Fibroblast of peridontal ligament (primary cell): ENCODE measurements around the gene EPO.

ENCODE experiments used
- DNase-seq: peaks from one replicate; pipeline ENCODE4 v3.0.0-alpha.2; 2010; ENCODE audit errors: extremely low read depth

The EPO gene

DNA sequence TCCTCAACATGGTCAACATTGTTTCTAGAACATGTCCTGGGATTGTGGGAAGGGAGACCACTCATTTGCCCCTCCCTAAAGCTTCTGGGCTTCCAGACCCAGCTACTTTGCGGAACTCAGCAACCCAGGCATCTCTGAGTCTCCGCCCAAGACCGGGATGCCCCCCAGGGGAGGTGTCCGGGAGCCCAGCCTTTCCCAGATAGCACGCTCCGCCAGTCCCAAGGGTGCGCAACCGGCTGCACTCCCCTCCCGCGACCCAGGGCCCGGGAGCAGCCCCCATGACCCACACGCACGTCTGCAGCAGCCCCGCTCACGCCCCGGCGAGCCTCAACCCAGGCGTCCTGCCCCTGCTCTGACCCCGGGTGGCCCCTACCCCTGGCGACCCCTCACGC lies at the start of gene EPO:
EPO (plus strand) TSS at position 190 of the 392 bp plus-strand sequence. CDS start 513 bp downstream, outside the sequence.
- no peak for DNase-seq

DNA sequence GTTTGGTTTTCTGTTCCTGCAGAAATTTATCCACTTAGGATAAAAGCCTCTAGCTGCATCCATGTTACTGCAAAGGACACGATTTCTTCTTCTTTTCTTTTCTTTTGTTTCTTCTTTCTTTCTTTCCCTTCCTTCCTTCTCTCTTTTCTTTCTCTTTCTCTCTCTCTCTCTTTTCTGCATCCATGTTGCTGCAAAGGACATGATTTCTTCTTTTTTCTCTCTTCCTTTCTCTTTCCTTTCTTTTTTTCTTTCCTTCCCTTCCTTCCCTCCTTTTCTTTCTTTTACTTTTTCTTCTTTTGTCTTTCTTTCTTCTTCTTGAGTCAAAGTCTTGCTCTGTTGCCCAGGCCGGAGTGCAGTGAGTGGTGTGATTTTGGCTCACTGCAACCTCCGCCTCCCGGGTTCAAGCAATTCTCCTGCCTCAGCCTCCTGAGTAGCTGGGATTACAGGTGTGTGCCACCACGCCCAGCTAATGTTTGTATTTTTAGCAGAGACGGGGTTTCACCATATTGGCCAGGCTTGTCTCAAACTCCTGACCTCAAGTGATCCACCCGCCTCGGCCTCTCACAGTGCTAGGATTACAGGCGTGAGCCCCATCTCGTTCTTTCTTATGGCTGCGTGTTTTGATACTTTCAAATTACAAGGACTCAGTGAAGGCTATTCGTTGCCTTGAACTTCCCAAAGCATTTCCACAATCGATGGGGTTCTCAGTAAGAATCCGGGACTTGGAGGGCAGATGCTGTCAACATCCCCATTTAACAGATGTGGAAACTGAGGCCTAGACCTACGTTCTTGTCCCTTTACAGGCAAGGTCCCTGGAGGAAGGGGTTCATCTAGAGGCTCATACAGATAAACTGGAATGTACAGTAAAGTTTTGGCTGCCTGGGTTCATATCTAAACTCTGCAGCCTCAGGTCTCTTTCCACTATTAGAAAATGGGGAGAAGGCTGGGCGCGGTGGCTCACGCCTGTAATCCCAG lies 48.6 kb upstream of the EPO start:
- DNase-seq, result no peak

DNA sequence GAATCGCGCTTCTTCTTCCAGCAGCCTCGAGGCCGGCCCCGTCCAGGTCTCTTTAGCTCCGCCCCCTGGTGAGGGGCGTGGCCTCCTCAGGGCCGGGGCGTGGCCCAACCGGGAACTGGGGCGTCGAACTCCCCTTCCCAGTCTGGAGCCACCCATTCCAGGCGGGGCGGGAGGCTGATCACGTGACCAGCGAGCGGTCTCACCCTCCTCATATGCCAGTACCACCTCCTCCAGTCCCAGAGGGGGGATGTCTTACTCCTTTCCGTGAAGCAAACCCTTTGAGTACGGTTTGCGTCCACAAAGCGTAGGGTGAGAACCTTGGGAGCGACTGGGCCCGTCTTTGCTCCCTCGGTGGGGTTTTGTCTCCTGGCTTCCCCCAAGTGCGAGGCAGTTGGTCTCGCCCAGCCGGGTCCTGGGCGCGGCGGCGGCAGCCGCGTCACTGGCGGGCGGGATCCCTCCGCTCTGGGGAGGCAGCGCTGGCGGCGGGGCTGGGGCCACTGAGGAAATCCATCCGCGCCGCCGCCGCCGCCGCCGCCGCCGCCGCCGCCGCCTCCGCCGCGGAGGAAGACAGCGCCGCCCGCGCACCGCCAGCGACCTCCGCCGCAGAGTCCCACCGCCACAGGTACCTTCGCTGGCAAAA lies 46.8 kb upstream of the EPO start, which contains the start of gene GNB2:
GNB2 (plus strand) TSS at position 439 of the 640 bp plus-strand sequence. CDS start 2,526 bp downstream, outside the sequence.
- DNase-seq, result peak; percentile 99

DNA sequence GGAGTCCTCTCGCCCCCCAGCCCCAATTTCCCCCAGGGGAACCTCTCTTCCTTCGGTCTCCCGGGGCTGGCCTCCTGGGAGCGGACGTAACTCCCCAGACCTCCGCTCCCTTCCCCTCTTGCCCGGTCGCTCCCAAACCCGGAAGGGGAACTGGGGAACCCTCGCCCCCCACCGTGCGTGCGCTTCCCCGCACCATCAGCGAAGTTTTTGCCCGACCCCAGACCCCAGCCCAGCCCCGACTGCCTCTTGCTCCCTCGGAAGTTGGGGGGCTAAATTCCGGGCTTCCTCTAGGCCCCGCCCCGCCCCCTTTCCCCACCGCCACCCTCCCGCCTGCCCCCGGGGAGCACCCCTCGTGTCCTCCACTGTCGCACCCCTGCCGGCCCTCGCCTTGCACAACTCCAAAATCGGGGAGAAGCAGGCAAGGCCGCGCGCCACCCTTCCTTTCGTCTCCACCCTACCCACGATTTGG lies 46.3 kb upstream of the EPO start:
- DNase-seq, result peak; percentile 19

DNA sequence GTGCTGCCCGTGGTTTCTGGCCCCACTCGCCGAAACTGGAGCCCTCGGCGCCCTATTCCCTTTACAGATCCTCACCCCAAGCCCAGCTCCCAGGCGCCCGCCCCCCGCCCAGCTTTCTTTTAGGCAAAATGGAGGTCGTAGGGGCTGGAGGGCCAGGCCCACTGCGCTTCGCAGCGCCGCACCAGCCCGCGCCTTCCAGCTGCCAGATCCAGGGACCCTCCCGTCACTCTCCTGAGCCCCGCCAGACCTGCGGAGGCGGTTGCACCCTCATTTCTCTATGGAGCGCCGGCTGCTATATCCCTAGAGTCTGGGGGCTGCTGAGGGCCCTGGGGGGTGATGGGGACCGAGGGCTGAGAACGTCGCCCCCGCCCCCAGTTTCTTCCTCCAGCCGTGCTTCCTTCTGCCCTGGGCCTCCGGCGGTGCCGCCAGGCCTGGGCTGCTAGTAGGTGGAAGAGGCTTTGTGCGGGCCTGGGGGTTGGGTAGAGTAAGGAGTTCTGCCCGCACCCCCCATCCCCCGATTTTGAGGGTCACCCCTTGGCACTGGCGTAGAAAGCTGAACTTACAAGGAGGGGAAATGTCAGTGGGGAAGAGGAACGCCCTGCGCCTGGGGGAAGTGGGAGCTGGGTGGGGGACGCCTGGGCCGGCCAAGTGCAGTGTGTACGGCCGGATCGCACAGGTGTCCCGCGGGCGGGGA lies 45.7 kb upstream of the EPO start:
- no peak for DNase-seq

DNA sequence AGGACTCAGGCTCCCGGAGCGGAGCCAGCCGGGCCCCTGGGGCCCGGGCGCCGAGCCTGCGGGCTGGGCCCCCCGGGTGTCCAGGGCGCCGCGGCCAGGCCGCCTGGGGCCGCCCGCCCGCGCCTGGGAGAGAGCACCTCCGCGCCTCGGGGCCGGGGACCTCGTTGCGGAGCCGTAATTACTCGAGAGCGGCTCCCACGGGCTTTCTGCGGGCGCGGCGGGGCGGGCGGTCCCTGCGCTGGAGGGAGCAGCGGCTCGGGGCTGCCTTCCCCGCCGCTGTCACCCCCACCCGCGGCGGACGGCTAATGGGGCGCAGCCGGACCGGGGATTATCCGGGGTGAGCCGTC lies 45.2 kb upstream of the EPO start:
- no peak for DNase-seq

DNA sequence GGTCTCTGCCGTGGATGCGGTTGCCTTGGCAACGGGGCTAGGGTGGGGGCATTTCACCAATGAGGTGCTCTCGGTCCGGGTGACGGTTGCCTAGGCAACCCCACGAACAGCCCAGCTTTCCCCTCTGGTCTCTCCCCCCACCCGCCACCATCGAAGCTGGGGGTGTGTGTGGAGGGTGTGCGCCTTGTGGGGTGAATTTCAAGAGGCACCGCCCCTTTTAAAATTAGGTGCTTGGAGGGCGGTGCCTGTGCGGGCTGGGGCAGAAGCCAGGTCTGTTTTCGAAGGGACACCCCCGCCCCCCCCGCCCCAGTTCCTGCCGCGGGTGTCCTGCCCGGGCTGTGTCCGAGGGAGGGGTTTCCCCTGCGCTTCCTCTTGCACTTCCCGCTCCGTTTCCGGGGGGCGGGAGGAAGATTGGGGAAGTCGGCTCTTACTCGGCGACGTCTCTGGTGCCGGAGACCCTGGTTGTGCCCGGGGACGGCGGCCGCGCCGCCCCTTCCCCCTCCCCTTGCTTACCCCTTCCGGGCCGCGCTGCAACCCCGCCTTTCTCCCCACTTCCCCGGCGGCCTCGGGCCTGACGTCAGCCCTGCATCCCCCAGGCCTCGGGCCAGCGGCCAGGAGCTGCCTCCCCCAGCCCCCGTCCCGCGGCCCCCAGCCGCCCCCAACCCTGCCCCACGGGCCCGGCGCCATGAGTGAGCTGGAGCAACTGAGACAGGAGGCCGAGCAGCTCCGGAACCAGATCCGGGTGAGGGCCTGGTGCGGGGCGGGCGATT lies 44.5 kb upstream of the EPO start:
- peak; percentile 46 for DNase-seq

DNA sequence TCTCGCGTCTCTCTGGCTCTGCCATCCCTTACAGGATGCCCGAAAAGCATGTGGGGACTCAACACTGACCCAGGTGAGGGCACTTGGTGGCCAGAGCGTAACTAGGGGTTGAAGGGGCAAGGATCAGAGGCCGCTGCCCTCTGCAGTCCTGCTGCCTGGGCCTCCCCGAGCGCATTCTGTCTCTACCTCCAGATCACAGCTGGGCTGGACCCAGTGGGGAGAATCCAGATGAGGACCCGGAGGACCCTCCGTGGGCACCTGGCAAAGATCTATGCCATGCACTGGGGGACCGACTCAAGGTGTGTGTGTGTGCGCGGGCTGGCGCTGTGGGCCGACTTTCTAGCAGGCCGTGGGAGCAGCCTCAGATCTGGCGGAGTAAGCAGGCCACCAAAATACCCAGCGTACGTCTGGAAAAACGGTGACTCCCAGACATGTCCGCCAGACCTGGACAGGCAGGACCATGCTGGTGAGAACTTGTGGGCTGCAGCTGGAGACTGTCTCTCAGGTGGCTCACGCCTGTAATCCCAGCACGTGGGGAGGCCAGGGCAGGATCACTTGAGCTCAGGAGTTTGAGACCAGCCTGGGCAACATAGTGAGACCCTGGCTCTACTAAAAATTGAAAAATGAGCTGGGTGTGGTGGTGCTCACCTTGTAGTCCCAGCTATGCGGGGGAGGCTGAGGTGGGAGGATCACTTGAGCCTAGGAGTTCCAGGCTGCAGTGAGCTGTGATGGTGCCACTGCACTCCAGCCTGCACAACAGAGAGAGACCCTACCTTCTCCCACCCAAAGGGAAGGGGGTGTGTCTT lies 43.6 kb upstream of the EPO start:
- DNase-seq, result no peak

DNA sequence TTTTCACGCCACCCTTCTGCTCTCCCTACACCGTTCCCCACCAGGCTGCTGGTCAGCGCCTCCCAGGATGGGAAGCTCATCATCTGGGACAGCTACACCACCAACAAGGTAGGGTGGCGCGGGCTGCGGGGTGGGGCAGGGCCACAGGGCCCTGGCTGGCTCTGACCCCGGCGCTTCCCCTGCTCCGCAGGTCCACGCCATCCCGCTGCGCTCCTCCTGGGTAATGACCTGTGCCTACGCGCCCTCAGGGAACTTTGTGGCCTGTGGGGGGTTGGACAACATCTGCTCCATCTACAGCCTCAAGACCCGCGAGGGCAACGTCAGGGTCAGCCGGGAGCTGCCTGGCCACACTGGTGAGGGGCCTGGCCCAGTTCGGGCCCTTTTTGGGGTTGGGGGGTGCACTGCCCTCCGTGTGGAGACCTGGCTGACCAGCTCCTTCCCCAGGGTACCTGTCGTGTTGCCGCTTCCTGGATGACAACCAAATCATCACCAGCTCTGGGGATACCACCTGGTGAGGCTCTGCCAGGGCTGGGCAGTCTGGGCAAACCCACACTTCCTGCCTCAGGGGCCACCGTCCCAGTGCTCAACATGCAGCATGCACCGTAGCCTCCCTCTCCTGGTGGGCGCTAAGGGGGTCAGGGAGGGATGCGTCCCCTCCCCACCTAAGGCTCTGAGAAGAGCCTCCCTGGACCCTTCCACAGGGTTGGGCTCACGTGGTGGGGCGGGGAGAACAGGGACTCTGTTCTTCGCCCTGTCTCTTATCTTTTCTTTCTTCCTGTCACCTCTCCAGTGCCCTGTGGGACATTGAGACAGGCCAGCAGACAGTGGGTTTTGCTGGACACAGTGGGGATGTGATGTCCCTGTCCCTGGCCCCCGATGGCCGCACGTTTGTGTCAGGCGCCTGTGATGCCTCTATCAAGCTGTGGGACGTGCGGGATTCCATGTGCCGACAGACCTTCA lies 42.7 kb upstream of the EPO start:
- DNase-seq, result no peak

DNA sequence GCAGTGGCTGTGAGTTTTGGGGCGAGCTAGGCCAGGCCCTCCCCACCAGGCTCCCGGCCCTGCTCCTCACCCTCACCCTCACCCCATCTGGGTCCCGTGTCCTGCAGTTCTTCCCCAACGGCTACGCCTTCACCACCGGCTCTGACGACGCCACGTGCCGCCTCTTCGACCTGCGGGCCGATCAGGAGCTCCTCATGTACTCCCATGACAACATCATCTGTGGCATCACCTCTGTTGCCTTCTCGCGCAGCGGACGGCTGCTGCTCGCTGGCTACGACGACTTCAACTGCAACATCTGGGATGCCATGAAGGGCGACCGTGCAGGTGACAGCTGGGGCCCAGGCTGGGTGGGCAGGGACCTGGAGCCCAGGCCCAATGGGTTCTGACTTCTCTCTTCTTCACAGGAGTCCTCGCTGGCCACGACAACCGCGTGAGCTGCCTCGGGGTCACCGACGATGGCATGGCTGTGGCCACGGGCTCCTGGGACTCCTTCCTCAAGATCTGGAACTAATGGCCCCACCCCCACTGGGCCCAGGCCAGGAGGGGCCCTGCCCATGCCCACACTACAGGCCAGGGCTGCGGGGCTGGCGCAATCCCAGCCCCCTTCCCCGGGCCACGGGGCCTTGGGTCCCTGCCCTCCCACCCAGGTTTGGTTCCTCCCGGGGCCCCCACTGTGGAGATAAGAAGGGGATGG lies 41.8 kb upstream of the EPO start:
- no peak for DNase-seq

DNA sequence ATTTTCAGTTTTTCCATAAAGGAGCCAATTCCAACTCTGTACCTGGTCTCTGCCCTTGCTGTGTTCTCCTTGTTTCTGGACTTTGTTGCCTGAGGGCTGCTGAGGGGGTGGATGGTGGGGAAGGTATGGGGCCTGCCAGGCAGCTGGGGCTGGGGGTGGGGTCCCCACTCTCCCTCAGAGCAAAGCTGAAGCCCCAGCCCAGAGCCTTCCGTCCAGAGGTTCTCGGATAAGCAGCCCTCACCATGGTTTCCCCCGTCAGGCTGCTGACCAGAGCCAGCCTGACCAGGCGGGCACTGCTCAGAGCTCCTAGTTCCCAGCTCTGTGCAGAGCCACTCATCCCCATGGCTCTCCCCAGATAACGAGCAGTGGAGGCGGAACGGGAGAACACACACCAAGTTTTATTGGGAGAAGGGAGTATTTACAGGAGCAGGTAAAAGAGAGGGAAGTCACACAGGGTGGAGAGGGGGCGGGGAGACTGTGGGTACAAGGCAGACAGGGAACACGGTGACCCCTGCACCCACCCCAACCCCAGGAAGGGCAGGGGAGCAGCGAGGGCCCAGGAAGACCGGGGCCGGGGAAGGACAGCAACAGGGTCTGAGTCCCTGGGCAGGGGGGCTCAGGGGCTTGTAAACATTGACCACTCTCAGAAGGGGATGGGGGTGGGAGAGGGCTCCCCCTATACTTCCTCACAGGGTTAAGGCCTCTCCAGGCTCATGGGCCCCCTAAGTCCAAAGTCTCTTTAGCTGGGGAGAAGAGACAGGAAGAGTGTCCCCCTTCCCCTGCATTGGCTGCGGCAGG lies 40.9 kb upstream of the EPO start:
- no peak for DNase-seq

DNA sequence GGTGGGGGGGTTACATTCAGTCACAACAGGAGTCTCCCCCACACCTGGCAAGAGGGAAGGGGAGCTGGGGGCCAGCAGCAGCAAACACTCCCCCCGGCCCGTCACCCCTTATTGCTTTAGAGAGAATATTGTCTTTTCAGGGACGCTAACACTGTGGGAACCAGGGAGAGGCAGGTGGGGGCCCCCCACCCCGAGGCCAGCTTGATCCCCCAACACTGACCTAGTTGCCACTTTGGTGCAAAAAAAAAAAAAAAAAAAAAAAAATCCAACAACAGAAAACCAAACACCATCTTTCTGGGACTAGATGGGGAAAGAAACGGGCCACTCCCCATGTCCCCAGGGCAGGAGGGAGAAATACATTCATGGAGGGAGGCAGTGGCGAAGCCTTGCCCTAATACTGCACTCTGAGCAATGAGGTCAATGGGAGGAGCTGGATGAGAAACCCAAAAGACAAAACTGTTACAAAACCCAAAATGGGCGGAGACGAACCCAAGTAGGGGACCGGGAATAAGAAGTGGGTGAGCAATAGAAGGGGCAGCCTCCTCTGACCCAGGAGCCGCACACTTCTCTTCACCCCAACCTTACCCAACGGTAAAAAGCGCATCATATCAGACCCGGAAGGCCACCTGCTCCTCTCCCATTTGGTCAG lies 40.2 kb upstream of the EPO start:
- peak; percentile 50 for DNase-seq

DNA sequence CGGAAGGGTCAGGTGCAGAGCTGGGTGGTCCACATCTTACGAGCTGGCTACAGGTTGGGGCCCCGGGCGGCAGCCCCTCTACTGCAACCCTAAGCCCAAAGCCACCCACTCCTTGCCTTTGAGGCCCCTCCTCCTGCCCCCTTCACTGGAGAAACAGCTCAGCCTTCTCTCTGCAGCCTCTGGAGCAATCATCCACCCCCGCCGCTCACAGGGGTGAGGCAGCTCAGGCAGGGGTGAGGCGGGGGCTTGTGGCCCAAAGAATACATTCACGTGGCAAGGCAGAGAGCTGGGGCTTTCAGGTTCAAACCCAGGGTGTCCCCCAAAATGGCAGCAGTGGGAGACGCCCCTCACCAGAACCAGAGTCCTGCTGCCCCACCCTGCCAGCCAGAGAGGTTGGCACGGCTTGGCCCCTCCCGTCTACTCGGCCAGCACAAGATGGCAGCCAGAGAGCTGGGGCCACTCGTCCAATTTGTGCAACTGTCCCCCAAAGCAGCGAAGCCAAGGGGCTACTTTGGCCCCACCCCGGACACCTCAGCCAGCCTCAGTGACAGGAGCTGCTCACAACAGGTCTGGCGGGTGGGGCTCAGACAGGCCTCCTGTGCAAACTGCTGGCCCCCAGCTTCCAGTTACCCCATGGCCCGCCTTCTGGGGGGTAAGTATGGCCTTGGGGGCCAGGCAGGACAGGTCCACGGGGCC lies 39.5 kb upstream of the EPO start:
- DNase-seq, result no peak

DNA sequence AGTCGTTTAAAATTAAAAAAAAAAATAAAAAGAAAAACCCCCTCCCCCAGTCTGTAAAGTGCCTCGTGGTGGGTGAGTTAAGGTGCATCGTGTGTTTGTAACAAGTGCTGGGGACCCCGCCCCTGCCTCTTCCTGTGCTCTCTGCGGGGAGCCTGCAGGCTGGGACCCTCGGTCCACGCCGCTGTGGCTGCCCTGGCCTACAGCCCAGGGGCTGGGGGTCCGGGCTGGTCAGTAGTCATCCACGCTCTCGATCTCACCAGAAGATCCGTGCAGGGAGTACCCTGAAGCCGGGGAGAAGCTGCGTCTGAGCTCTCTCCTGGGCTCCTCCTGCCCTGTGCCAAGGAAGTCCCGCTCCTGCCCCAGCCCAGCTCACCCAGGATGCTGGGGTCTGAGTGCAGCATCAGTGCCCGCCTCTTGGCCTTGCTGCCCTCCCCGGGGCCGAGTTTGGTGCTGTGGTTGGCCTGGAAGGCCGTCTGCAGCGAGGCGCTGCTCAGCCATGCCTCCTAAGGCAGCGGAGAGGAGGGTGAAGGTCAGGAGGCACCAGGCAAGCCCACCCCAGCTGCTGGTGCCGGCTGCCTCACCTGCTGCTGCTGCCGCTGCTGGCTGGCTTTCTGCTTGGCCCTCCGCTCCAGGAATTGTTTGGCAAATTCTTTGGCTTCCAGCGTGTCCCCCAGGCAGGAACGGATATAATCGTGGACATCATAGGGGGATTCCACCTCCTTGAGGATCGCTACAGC lies 38.6 kb upstream of the EPO start:
- no peak for DNase-seq

DNA sequence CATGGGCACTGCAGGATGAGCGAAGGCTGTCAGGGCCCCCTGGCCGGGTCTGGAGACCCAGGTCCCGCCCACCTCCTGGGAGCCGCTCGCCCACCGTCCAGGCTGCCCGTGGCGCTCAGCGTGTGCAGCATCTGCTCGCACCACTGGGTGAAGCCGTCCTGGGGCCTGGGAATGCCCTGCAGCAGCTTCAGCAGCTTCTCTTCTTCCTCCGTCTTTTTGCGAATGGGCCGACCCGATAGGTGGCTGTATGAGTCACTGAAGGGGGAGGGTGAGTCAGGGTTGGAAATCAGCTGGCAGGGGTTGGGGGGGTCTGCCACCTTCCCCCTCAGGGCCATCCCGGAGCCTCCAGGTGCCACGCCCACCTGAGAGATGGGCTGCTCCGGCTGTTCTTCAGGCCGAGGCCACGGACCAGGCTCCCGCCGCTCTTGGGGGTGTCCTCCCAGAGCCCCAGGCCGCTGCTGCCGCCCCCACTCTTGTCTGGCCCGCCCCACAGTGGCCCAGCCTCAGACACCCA lies 38.0 kb upstream of the EPO start:
- no peak for DNase-seq
